ENCODE data around the gene MED14.

- TF ChIP-seq PPARA (CRISPR knock-in tag; IDR thresholded peaks at IDR 0.05; ENCODE audit: borderline replicate concordance) (no peak), ZFP30 (CRISPR knock-in tag; IDR thresholded peaks at IDR 0.05) (no peak), ZNF565 (CRISPR knock-in tag; conservative IDR thresholded peaks at IDR 0.05; ENCODE audit: low read depth) (no peak), PATZ1 (CRISPR knock-in tag; IDR thresholded peaks at IDR 0.05; ENCODE audit: borderline replicate concordance) (no peak), RARB (CRISPR knock-in tag; IDR thresholded peaks at IDR 0.05) (no peak), CSDC2 (CRISPR knock-in tag; IDR thresholded peaks at IDR 0.05) (no peak)
Measured at GRCh38 chrX:40685362-40685918, 49.9 kb downstream of the MED14 start.
